GM19395 (cell line): ENCODE results near the gene INCA1.

Source experiments
- ATAC-seq: cut with Tn5 transposase; IDR thresholded peaks from one replicate; pipeline ENCODE4 v1.9.1; 2021; ENCODE audit warnings: mild to moderate bottlenecking, moderate library complexity; ENCODE audit not compliant: unreplicated experiment

INCA1 gene

DNA sequence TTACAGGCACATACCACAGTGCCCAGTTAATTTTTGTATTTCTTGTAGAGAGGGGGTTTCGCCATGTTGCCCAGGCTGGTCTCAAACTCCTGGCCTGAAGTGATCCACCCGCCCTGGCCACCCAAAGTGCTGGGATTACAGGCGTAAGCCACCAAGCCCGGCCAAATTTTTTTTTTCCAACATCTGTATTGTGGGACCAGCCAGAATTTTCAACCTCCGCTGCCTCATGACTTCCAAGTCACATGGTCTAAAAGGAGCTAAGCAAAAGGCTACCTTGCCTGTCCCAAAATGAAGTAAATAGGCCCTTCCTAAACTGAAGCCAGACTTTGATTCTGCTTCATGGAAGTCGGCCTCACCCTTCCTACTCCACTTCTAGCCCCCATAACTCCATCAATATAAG is 25.5 kb downstream of the INCA1 start:
- ATAC-seq = no peak

DNA sequence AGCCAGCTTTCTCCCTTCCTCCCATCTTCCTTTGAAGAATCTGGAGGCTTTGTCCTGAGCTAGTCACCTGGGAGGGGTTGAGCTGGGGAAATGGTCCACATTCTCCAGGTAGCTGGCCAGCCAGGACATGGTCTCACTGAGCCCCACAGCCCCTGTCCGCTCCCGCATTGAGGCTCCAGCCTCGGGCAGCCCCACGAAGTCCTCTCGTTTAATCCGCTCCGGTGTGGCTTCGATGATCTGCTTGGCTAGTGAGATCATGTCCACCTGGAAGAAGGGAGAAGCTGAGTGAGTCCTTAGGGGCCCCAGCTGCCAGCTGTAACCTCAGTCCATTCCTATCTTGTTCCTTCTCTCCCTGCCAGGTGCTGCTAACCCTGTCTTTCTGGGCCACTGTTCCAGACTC is 27.0 kb downstream of the INCA1 start:
- ATAC-seq = no peak

DNA sequence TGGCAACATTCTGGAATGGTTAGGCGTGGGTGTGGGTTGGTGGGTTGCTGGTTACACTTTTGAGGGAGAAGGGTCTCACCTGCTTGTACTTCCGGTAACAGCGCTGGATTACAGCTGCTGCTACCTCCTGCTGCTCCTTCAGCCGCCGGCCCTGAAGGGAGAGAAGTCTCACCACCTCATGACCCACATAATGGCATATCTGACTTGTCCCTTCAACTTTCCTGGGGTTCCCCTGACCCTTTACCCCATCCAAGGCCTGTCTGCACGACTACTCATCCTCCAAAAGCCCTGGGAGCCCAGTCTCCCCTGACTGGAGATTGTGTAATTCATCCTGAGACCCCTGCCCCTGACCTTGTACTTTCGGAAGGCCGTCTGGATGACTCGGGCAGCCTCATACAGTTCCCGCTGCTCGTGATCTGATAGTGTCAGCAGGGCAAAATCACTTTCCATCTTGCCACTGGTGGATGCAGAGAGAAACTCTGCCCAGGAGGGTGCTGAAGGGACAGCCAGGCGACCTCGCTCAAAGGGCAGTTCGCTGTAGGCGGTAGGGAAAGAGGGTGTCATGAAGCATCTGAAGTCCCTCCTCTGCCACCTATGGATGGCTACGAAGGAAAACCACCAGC is 27.7 kb downstream of the INCA1 start:
- no peak for ATAC-seq

DNA sequence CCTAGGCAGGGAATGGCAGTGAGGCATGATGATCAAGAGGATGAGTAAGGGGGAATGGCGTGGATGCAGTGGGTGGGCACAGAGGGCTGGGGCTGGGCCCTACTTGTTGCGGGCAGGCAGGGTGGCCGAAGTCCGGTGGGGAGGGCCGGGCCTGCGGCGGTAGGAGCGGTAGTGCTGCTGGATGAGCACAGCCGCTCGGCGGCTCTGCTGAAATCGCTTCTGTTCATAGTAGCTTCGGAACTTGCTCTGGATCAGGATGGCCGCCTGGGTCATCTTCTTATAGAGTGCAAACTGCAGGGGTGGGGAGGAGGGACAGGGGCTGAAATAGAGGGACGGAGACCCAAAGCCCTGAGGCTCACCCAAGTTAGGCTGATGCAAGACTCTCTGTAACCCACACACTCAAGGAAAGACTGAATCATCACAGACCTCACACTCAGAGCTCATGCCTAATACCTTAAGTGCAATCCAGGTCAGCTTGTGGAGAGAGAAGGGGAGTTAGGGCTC is 28.2 kb downstream of the INCA1 start:
- no peak for ATAC-seq

DNA sequence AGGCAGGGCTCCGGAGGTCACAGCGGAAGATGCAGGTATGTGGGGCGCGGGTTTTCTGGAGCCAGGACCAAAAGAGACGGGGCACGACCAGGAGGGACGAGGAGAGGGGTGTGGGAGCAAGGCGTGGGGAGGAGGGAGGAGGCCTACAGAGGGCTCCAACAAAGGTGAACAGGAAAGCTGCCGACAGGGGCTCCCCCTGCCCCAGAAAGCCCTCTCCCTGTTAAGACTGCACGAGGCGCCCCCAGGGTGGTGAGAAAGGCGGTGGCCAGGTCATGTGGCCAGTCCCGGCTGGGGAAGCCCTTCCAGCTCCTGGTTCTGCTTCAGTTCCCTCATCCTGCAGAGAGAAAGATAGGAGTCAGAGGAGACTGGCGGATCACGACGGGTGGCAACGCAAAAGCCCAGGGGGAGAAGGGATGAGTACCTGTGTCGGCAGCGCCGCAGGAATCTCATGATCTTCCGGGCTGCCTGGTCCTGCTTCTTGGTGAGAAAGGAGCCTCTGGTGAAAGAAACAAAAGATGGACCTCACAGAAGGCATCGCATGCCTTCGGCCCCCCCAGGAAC is 28.8 kb downstream of the INCA1 start:
- no peak for ATAC-seq

DNA sequence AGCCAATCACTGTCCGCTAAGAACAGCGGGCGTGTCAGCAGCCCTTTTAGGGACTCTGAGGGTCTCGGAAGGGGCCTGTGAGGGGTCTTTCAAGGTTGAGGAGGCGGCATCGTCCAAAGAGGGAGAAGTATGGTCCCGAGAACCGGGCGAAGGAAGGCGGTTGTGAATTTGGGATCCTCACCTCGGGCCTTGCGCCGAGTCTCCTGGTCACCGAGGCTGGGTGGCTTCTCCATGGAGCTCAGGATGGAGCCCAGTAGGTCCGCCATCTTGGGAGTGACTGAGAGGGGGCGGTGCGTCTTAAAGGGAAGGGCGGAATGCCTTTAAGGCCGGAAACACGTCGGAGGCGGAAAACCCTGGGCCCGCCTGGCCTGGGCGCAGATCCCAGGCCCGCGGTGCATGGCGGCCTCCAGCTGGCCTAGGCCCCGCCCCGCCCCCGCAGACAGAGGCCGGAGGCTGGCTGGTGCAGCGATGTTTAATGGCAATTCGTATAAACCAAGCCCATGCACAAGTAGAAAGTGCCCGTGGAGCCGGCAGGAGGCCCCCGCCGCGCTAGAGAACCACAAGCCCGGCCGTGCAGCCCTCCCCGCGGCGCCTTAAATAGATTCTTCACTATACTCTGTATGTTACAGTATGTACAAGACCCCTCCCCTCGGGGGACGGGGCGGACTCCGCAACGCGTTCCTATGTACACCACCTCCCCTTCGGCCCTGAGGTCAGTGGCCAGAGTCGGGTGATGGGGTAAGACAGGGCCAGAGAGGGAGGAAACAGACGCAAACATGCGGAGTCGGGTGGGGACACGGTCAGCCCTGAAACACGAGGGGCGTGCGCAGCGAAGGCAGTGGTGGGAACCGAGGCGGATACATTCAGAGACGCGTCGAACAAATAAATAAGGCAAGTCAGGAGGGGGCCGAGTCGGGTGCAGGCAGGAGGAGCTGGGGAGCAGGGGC is 29.5 kb downstream of the INCA1 start, which contains the start of gene SPAG7:
TSS of gene SPAG7 (minus strand) at position 279 of the 947 bp plus-strand sequence. CDS start at position 266, 13 bp downstream.
- ATAC-seq = peak; percentile 62

DNA sequence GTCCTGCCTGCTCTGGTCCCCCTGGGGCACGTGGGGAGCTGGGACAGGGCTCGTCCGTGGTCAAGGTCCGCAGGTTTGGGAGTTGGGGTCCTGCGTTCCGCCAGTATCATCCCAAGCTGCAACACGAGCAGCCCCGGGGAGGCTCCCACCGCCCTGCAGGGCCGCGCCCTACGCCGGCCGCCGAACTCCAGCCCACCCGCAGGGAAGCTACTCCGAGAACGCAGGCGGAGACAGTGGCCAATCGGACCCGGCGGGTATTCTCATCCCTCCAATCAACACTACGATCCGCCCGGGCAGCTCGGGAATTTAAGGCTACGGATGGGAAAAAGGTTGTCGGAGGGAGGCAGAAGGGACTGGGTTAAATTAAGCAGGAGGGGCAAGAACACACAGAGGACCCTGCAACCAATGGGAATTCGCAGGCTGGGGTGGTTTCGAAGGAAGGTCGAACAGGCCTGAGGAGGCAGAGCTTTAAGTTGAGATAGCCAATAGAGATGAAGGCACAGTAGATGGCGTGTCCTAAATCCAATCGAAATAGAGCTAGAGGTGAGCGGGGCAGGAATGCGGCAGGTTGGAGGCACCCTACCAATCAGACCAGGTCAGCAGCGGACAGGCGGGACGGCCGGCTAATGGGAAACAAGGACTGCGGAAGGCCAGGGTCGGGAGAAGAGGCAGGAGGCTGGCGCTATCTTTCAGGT is 30.3 kb downstream of the INCA1 start:
- peak; percentile 83 for ATAC-seq

DNA sequence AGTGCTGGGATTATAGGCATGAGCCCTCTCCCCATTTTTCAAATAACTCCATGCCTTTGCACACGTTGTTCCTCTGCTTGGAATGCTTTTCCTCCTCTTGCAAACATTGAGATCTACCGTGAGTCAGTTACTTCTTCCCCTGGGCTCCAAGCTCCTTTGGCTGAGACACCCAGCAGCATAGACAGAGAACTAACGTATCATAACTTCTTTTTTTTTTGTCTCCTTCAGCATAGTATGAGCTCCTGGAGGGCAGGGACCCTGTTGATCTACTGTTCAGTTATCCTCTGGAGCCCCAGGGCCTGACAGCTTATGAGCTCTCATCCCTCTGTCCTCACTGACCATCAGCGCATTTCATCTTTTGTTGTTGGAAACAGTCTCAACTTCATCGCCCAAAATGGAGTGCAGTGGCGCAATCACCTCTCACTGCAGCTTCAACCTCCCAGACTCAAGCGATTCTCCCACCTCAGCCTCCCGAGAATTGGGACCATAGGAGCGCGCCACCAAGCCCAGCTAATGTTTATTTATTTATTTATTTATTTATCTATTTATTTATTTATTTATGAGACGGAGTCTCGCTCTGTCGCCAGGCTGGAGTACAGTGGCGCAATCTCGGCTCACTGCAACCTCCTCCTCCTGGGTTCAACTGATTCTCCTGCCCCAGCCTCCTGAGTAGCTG is 31.9 kb downstream of the INCA1 start:
- no peak for ATAC-seq

DNA sequence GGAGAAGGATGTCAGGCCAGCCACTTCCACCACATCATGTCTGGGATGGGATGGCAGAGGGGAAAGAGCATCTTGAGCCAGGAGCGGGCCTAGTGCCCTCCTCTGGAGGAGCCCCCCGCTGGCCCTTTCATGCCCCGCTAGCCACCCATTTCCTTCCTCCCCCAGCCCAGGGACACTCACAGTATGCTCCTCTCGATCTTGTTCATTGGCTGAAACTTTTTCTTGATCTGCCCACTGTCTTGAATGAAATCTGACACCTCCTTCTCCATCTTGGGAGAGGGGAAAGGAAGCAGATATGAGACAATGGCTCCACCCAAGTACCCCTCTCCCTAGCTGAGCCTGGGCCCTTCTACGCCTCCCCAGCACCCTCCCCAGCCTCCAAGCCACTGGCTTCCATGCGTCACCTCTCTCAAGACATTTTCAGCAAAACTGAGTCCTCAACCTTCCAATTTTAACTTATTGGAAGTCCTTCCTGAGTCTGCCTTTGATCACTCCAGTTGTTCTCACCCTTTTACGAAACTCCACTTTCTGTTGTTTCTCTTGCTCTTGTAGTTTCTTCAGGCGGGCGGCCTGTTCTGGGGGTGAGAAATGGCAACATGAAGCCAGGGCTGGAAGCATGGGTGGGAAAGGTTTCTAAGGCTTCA is 36.9 kb downstream of the INCA1 start:
- ATAC-seq = no peak

DNA sequence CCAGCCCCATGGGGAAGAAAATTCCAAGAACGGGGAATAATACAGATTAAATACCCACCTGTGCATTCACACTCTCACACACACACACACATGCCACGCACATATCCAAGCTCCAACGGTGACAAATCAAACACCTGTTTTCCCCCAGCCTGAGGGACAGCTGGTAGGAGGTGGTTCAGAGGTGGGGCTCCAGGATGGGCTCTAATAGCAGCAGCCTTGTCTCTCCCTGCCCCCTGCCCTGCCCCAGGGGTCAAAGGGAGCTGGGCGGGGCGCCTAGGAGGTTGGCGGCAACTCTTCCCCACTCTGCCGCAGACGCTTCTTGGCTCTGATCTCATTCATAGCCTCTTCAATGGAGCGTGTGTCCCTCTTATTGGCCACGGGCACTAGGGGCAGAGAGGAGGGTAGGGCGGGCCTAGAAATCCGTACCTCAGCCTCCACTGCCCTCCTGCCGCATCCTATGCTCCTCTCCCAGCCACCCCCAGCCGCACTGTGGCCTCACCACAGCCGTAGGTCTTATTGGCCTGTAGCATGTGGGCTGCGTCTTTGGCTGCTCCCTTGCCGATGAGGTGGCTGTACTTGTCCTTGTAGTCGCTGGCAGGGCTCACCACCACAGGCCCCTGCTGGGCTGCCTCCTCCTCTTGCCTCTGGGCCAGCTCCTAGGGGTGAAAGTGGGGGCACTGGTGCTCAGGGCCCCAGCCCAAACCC is 37.9 kb downstream of the INCA1 start:
- no peak for ATAC-seq

DNA sequence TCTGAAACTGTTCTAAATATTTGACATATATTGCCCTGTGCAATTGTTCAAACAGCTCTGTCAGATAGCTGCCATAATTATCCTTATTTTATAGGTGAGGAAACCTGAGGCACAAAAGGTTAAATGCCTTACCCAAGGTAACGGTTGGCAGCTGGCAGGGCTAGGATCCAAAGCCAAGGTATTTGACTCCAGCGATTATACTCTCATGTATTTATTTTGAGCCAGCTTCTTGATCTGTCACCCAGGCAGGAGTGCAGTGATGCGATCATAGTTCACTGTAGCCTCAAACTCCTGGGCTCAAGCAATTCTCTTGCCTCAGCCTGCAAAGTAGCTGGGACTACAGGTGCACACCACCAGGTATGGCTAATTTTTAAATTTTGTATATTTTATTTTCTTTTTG is 39.2 kb downstream of the INCA1 start:
- no peak for ATAC-seq

DNA sequence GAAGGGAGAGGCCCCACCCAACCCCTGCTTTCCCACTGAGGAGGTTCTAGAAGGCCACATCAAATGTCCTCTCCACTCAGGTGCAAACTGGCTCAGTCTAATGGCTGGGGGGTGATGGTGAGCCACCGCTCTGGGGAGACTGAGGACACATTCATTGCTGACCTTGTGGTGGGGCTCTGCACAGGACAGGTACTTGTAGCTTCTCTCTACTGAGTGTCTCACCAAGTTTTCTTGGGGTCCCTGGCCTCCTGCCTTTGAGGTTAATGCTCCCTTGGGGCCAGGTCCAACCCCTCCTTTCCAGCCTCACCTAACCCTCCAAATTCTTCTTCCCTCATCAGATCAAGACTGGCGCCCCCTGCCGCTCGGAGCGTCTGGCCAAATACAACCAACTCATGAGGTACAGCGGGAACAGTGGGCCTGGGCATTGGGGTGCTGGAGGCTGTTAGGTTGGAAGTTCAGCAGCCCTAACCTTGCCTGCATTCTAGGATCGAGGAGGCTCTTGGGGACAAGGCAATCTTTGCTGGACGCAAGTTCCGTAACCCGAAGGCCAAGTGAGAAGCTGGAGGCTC is 40.7 kb downstream of the INCA1 start:
- no peak for ATAC-seq

DNA sequence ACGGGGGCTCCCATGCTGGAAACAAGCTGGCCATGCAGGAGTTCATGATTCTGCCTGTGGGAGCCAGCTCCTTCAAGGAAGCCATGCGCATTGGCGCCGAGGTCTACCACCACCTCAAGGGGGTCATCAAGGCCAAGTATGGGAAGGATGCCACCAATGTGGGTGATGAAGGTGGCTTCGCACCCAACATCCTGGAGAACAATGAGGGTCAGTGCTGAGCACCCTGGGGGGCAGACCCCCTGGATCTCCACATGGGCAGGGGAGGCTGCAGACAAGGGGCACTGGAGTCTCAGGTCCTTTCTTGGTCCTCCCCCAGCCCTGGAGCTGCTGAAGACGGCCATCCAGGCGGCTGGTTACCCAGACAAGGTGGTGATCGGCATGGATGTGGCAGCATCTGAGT is 42.2 kb downstream of the INCA1 start:
- ATAC-seq = no peak

DNA sequence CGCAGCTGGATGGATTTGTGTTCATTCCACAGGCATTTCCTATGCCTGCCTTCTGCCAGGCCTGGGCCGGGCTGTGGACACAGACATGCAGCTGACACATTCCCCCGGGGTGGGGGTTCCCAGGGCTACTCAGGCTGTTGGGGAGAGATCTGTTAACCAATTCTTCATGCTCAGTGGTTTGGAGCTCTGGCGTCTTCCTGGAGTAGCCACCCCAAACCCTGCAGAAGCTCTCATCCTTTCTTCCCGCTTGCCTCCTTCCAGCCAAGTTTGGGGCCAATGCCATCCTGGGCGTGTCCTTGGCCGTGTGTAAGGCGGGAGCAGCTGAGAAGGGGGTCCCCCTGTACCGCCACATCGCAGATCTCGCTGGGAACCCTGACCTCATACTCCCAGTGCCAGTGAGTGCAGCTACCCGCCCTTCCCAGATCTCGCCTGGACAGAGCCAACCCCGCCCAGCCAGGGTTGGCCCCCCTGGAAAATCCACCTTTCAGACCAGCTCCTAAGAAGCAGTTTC is 43.8 kb downstream of the INCA1 start:
- no peak for ATAC-seq

DNA sequence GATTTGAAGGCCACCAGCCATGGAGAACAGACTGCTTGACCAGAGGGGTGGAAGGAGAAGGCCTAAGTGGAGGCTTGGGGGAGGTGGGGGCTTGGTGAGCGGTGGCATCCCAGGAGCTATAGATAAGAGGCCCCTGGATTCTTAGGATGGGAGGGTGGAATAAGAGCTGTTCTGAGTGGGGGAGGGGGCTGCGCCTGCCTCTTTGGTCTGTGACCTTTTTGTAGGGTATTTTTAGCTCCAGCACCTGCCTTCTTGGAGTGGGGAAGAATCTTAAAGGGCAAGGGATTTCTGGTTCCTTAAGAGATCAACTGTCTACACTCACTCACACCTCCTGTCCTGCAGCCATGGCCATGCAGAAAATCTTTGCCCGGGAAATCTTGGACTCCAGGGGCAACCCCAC is 45.8 kb downstream of the INCA1 start:
- no peak for ATAC-seq

DNA sequence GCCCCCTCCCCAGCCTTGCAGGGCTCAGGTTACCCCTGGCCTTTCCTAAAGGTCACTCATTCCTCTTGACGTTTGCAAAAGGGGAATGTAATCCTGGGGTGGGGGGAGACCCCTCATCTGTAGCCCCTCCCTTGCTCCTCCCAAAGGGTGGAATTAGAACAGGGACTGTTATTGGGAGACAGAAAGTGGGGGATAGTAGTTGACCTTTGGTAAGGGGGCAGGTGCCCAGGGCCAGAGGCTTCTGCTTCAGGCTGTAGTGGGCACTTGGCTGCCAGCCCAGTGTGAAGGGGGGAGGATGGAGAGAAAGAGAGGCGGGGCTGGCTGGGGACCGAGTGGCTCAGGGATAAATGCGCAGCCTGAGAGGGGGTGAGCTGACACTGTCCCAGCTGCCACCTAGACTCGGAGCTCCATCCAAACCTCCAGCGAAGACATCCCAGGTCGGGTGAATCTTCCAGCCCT is 46.5 kb downstream of the INCA1 start, which contains the start of gene ENO3:
TSS of gene ENO3 (plus strand) at position 374 of the 459 bp plus-strand sequence. CDS start 711 bp downstream, outside the sequence.
- ATAC-seq = no peak

DNA sequence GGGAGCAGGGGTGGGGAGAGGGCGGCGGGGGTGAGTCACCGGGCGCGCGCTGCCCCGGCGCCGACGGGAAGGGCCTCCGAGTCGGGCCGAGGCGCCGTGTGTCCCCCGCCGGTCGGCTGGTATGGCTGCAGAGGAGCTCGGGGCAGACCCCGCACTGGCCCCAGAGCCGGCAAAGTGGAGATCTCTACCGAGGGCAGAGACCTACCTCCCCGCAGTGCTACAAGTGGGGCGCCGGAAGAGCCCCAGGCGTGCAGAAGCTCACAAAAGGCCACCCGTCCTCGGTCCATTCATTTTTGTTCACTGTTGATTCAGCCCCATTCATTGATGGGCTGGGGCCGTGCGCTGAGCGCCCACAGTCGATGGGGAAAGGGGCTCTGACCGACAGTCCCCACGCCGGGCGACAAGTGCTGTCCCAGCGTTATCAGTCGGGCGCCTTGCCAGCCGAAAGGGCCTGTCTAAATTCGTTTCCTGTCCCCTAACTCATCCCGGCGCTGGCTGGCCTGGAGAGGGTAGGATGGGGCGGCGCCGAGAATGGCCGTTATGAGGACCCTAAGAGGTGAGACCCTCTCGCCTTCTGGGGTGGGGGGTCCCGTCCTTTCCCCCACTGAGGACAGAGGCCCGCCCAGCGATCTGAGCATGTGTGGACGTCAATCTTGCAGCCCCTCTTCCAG is 47.1 kb downstream of the INCA1 start:
- ATAC-seq = no peak
